Spleen (tissue), 7 donors: ENCODE results near the gene BACH2.

Experiments used
- POLR2A ChIP-seq, 3 donors: fragments of 450-650 bp; IDR thresholded peaks; one replicate each; pipeline ENCODE4 v1.5.1; 2017; ENCODE audit warnings: antibody characterized with exemption in 3 of 3, mild to moderate bottlenecking in 1 of 3
- POLR2AphosphoS5 ChIP-seq, 3 donors: sonication (generic); formaldehyde crosslinking; IDR thresholded peaks; one replicate each; pipeline ENCODE4 v1.5.1; 2017; ENCODE audit warnings: antibody characterized with exemption in 3 of 3
- TF ChIP-seq, protein P1 (sequence below), 11 experiments: fragments of 200-600 bp in 7 of 11; fragments of 450-650 bp in 4 of 11; sonication (generic) in 4 of 11; IDR thresholded peaks in 8 of 11; conservative IDR thresholded peaks in 3 of 11; 1 replicate in 7 of 11; 2 replicates in 4 of 11; pipeline versions ENCODE4 v1.4.0 to v1.8.0; 2016 to 2021; ENCODE audit warnings: antibody characterized with exemption in 11 of 11, inconsistent platforms in 4 of 11, mild to moderate bottlenecking in 1 of 11
- donor health status: DM: no; HTN: no; CAD: no; lungs with moderate emphysema.
- donor health status: DM: no; HTN: no; CAD: no.
- donor health status: DM: no; HTN: no; CAD: no.

DNA sequence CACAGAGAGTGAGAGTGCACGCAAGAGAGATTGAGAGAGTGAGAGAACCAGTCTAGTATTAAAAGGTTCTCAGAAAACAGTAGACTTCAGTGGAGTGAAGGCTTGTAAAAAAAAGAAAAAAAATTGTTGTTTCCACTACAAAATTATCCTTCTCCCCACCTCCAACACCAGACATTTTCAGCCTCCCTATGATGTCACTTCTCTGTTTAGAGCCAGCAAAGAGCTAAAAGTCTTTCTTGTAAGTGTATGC, 77.8 kb downstream of the BACH2 start:
- TF ChIP-seq, protein P1, sequence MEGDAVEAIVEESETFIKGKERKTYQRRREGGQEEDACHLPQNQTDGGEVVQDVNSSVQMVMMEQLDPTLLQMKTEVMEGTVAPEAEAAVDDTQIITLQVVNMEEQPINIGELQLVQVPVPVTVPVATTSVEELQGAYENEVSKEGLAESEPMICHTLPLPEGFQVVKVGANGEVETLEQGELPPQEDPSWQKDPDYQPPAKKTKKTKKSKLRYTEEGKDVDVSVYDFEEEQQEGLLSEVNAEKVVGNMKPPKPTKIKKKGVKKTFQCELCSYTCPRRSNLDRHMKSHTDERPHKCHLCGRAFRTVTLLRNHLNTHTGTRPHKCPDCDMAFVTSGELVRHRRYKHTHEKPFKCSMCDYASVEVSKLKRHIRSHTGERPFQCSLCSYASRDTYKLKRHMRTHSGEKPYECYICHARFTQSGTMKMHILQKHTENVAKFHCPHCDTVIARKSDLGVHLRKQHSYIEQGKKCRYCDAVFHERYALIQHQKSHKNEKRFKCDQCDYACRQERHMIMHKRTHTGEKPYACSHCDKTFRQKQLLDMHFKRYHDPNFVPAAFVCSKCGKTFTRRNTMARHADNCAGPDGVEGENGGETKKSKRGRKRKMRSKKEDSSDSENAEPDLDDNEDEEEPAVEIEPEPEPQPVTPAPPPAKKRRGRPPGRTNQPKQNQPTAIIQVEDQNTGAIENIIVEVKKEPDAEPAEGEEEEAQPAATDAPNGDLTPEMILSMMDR (IDR thresholded peaks at IDR 0.05 in 8 of 11, conservative IDR thresholded peaks at IDR 0.05 in 3 of 11): no peak
- no peak for TF ChIP-seq POLR2A (IDR thresholded peaks at IDR 0.05)
- TF ChIP-seq POLR2AphosphoS5 (IDR thresholded peaks at IDR 0.05): no peak
